HG03378 (cell line): ENCODE results near the gene GLT8D1.

Experiments
- ATAC-seq: cut with Tn5 transposase; IDR thresholded peaks from one replicate; pipeline ENCODE4 v1.9.1; 2021; ENCODE audit warnings: mild to moderate bottlenecking, moderate library complexity; ENCODE audit not compliant: unreplicated experiment

The GLT8D1 gene

DNA sequence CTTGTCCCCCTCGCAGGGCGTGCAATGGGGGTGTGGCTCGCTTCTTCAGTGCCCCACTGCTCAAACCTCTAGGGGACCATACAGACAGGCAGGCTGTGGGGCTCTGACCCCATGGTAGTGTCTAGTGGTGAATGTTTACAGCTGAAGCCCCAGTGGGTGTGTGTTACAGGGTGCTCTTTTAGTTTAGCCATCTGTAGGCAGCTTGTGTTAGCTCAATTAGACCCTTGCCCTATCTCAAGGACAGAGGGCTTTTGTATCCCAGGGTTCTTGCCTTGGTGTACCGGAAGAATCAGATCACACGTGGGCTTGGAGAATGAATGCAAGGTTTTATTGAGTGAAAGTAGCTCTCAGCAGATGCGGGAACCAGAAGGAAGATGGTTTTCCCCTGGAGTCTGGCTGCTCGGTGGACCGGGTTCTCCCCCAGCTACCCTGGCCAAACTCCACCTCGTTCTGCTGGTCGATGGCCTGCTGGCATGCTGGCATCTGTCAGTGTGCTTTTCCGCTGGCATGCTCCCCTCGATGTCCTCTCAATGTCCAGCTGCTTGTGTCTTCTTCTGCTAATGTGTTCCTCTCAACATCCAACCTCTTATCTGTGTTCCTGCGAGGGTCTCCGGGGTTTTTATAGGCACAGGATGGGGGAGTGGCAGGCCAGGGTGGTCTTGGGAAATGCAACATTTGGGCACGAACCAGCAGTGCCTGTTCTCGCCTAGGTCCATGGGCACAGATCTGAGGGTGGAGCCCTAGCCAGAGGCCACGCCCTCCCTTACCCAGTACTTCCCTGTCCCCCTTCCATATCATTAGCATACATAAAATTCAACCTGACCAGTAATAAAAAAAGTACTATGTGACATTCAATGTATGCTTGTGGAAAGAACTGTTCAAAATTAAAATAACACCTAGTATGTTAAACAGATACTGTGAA is 7.0 kb upstream of the GLT8D1 start:
- ATAC-seq: no peak

DNA sequence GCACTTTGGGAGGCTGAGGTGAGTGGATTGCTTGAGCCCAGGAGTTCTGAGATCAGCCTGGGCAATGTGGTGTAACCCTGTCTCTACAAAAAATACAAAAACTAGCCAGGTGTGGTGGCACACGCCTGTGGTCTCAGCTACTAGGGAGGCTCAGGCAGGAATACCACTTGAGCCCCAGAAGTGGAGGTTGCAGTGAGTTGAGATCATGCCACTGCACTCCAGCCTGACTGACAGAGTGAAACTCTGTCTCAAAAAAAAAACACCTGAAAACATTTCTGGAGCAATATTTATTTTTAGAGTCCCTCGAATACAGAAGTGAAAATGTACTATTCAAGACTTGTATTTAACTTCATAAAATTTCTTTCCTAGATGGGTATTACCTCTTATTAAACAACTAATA is 4.9 kb upstream of the GLT8D1 start:
- no peak for ATAC-seq

DNA sequence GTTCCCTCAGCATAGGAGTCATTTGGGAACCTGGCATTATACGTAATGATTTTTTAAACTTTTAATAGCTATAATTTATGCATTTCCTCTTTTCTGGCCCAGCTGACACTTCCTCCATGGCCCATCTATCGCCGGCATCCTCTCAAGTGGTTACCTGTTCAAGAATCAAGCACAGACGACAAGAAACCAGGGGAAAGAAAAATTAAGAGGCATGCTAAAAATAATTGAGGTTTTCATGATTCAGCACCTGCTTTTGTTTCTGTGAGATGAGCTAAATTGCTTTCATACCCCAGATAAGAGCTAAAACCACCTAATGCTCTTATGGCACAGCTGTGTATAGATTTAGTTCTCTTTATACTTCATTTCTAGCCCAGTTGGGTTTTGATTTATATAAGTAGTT is 2.0 kb upstream of the GLT8D1 start:
- no peak for ATAC-seq

DNA sequence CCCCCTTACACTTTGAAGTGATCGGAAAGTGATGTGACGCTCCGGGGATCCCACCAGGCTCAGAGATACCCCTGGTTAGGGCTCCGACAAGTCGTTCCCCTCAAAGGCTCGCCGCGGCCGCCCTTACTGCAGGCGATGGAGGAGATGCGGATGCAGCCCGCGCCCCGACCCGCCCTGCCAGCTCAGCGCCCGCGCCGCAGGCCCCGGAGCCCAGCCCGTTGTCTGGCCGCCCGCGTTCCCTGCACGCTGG is 228 bp downstream of the GLT8D1 start:
- peak; percentile 14 for ATAC-seq

DNA sequence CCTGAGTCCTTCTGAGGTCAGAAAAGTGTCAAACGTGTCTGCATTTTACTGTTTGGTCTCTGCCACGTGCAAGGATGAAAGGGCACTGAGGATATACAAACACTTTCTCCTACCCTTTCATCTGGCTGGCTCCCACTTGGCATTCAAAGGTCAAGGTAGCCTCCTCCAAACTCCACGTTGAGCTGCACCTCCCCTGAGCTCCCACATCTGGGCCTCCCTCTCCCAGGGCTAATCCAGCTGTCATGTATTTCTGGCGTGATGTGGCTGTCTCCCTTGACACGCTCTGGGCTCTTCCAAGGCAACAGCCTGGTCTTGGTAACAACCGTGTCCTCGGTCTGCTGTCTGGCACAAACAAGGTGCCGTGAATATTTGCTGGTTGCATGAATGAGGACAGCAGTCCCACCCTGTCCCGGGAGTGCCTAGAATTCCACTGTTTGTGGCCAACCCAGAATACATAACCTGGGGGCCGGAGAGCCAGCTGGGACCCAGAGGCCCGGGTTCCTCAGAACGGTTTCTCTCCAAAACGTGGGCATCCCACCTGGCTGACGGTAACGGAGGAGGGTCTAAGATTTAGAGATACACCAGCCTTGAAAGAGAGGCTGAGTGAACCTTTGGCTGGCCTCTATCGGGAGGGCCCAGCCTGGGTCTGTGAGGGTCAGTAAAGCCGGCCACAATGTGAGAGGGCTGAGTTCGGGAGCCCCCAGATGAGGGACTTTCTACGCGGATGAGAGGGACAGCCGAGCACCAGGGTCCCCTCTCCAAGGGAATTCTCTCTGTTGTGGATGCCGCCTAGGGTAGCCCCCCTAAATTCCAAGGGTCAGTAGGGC is 767 bp downstream of the GLT8D1 start:
- no peak for ATAC-seq

DNA sequence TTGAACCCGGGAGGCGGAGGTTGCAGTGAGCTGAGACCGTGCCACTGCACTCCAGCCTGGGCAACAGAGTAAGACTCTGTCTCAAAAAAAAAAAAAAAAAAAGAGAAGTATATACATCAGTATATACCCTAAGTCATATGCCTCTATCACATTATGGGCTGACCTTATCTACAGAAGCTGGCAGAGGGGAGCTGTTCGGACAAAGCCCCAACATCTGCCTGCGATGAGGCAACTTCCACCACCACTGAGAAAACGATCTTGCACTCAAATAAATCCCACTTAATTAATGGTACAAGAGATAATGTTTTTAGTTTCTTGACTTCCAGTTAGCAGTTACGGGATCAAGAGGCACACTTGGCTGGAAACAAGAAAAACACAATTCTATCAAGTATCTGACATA is 2.2 kb downstream of the GLT8D1 start:
- no peak for ATAC-seq

DNA sequence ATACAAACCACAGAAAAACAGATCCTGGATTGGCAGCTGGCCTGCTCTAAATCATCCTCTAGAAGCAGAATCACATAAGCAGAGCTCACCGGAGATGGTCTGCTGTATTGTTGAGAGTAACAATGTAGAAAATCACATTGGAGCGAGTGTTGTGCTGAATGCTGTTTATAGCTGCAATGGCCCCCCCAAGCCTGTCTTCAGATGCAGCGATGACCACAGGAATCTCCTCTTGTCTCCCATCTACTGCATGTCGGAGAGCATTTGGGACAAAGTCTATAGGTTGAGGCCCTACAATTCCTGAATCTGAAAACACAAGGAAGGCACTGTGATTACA is 8.0 kb downstream of the GLT8D1 start:
- ATAC-seq: no peak

DNA sequence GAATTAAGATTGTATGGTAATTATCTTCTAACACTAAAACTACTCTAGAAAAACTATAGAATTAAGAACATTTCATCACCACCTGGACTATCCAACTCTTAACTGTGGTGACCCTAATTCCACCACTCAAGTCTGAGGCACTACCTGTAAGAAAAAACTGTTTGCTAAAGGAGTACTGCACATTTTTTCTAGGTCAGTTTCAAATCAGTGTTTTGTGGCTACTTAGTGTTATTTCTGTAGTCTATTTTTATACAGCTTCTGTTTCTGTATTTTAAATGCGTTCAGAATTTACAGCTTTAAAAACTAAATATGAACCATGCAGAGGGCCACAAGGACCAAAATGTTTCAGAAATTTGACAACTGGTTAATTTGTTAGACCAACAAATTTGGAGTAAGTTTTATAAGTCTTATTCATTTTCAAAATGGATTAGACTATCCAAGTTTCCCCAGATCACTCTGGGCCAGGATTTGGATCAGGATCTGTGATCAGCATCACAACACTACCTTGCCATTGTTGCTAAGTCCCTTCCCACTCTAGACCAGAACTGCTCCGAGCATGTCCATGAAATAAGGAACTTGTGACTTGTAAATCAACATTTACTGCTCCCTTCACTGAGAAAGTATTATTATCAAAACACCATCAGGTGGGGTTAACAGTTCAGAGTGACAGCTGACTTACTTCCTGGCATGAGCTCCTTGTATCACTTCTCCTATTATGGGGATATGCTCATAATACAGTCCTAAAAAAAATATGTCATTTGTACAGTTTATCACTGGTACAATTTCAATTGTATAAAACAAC is 8.6 kb downstream of the GLT8D1 start:
- ATAC-seq: no peak

DNA sequence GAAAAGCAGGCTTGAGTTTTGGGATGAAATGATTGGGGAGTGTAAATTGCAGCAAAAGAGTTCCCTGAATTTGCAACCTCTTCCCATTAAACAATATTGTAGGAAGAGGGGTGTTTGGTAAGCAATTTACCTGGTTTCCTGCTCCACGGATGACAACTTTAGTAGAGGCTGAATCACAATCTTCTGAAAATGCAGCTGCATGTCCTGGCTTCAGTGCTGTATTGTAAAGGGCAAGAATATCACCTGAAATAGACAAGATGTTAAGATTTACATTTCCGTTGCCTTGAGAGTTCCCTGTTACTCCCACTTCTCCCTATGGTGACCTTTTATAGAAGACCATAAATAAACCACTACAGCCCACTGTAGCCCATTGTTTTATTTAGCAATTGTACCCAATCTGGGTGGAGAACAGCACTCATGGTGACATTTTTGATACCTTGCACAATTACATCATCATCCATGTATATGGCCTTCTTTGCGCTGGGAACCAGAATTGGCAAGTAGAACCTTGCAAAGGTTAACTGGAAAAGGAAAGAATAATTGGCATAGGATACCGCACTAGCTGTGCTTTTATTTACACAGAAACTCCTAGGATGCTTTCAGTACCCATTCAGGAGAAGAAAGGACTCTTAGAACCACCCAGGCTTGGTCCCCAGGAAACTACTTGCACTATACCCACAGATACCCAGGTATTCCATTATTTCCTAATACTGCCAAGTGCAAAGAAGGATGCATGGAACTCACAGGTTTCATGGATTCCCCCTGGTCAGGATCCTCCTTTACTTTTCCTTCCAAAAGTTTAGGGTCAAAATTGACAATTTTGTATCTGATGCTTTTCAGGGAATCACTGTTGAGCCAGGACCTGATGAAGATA is 9.6 kb downstream of the GLT8D1 start:
- ATAC-seq: no peak

DNA sequence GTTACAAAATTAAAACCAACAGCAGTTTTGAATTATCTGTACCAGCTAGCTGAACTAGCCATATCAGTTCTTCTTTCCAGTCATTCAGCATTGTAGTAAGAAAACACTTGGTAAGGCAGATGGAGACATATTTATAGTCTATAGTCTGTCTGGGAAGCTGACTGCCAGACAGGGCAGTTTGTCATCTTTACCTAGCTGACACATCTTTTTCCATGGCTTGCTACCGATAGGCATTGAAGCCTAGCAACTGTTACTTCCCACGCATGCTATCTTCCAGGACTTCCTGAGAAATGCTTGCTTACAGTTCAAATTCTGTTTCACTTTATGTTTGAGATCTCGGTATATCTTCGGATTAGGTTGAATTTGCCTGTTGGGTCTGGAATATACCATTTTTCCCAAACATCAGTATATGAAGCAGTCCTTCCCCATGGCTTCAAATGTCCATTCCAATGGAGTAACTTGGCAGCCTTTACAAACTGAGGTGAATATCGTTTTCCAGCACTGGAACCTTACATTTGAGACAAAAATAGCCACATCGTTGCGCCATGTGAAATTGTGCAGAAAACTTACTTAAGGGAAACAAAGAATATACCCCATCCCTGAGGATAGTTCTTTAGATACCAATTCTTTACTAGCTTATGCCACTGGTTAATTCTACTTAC is 10.9 kb downstream of the GLT8D1 start:
- no peak for ATAC-seq

DNA sequence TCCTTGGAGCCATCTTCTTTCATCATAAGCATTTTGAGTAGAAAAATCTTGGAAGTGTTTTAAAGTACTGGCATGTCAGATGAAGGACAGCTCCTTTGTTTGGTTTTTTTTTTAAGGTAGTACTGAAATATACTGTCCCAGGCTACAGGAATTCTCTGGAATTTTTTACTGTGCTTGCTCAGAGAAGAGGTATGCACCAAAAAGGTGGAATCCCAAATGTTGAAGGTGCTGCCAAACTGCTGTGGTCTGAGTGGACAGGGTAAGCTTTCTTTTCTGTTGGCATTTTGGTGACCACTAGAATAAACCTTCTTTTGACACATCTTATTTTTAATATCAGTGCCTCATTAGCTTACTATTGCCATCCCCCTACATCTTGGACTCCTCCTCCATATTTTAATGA is 12.5 kb downstream of the GLT8D1 start:
- no peak for ATAC-seq

DNA sequence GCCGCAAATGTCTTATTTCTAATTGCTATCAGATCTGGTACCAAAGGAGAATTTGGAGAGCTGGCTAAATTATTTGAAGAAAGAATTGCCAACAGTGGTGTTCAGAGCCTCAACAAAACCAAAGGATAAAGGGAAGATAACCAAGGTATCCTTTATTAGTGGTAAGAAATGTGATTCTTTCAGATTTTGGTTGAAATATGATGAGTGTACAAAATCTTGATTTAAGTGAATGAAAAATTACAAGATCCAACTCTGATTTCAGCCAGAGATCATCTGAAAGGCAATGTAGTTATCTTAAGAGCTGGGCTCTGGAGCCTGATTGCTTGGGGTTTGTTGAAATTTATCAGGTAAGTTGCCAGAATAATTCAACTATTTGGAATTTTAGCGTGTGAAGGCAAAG is 15.0 kb downstream of the GLT8D1 start:
- no peak for ATAC-seq

DNA sequence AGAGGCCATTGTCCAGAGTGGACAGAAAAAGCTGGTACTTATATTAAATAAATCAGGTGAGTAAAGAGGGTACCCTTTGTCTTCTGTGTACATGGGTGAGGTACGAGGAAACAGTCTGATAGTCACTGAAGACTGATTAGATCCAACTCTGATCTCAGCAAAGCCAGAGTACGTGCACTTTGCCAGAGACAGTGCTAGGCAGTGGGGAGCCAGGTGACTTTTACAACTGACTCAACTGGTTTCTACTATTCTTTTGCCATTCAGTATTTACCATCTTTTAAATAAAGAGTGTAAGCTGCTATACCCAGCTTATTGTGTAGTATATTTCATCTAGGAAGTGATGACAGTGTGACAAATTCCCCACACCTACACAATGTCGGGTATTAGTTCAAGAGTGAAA is 16.4 kb downstream of the GLT8D1 start:
- no peak for ATAC-seq

DNA sequence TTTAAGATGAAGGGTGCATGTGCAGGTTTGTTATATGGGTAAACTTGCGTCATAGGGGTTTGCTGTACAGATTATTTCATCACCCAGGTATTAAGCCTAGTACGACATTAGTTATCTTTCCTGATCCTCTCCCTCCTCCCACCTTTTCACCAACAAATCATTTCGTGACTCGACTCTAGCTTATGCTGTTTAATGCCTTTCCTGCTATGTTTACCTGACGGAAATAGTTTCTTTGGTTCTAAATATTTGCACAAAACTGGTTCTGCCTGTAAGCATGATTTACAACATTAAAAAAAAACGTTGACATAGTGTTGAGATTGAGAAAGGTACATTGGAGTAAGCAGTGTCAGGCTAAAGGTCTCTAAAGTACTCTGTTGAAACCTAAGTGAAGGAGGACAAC is 17.3 kb downstream of the GLT8D1 start:
- ATAC-seq: no peak

DNA sequence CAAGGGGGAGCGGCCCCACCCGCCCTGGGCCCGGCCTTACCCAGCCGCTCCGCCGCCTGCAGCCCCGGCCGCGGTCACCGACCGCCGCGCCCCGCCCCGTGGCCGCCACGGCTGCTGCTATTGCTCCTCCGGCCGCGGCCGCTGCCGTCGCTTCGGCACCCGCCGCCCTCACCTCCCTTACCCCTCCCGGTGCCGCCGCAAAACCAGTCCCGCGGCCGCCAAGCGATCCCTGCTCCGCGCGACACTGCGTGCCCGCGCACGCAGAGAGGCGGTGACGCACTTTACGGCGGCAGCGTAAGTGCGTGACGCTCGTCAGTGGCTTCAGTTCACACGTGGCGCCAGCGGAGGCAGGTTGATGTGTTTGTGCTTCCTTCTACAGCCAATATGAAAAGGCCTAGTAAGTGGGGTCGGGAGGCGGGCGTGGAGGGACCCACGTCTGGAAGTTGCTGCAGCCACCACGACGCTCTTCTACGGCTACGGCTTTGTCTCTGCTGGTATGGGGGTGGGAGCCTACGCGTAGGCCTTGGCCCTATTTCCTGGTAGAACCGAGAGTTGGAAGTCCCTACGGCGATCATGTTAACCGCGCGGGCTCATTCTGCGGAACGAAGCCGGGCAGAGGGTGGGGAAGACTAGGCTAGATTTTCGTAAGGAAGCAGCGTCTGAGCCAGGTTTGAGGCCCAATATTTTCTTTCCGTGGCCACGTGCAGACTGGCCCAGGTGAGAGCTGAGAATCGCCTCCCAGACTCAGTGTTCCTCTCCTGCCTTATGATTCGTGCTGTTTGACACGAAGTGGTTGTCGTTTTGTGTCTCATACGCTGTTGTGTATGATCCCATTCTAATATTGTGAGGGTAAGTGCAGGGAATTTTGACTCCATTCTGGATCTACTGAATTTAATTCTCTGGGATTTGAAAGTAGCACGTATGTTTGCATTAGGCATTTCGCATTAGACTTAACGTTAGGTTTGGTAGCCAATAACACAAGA is 19.6 kb downstream of the GLT8D1 start, which contains the start of the genes GNL3 and PBRM1:
GNL3 (plus strand) TSS at position 324 of the 983 bp plus-strand sequence; CDS start at position 385, 61 bp downstream.
PBRM1 (minus strand) TSS at position 205 of the 983 bp plus-strand sequence.
- ATAC-seq: peak; percentile 71

DNA sequence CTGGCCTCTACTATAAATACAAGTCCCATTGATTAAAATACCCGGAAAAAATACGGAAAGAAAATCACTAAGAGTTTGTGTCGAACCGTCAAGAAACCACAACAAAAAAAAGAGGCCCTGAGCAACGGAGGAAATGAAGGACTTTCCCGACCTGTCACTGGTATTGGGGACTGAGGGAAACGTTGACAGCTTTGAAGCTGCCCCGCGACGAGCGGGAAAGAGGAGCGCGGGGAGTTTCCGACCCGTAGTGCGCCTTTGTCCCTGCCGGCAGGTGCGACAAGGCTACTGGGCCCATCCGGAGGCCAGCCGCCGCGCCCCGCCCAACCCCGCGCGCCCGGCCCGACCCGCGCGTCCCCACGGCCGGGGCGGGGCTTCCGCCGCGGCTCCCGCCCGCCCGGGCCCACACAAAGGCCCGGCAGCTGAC is 20.3 kb downstream of the GLT8D1 start:
- ATAC-seq: peak; percentile 41

DNA sequence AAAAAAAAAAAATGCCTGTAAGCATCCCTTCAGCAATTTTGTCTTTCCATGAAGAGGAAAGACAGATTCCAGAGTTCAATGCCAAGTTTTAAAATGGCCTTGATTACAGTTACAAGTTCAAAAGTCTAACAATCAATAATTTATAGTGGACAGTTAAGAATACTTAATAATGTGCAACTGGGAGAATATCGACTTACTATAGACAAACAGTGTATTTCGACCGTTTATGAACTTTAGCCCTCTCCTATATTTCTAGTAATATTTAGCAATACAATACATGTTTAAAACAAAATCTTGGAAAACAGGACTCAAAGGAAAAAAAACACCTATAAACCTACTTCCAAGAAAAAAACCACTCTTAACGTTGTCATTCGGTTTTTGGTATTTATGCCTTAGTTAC is 21.4 kb downstream of the GLT8D1 start:
- ATAC-seq: no peak

DNA sequence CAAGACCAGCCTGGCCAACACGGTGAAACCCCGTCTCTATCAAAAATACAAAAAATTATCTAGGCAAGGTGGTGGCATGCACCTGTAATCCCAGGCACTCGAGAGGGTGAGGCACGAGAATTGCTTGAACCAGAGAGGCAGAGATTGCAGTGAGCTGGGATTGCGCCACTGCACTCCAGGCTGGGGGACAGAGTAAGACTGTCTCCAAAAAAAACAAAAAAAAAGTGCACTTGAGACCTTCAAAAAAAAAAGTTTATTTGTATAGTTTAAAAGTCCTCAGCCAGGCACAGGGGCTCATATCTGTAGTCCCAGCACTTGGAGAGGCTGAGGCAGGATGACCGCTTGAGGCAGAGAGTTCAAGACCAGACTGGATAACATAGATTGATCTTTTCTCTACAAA is 22.0 kb downstream of the GLT8D1 start:
- ATAC-seq: no peak

DNA sequence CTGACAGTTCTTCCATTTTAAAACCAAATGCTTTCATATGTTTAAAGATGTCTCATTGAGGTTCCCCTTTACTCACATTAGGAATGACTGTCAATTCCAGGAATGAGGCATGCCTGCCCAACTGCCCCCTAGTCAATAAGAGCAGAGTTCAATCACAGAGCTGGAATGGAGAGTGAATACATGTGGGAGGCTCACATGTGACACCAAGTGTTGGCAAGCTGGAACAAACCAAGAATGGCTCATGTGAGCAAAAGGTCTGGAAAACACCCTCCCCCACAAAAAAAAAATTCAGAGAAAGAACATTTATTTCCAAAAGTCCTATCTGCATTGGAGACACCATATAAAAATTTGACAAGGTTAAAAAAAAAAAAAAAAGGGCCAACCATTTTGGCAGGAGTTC is 23.6 kb downstream of the GLT8D1 start:
- ATAC-seq: no peak
